ENCODE measurements around the gene KCNJ8. TPM values are rescaled to one million over a fixed set of nuclear protein-coding genes. Genes with fewer than 3 reads are reported as not detected.

KCNJ8 gene
- total RNA-seq, 1 donor from 2014 or later: 0.93 TPM

DNA sequence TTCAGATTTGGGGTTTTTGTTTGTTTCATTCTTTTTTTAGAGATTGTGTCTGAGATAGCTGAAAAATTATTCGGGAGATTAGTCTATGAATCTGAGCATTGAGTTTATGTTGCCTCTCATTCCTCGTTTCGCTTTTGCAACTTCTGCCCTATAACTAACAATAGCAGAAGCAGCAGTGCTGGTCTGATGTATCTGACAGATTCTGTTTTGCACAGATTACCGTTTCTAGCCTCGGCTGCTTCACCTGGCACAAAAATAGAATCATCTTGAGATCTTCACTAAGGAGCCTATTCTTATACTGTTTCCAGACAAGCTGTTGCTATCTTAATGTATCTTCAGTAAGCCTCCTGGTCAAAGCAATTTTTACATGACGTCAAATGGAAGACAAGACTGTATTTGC is 29.2 kb downstream of the KCNJ8 start:
- FAIRE-seq: no peak
- Histone ChIP-seq H3K9ac (ENCODE audit: low read length) (no peak overlapping the region), H3K4me3 (ENCODE audit: insufficient read depth, low read depth, low read length) (no peak overlapping the region), H3K27ac (ENCODE audit: low read depth, low read length) (no peak overlapping the region), H3K27me3 (ENCODE audit: insufficient read depth, low read length) (no peaks in the 10 kb centered on the region), H3K36me3 (ENCODE audit: insufficient read depth, low read length) (no peaks in the 10 kb centered on the region), H3K4me2 (ENCODE audit: low read length) (no peak overlapping the region), H3K9me3 (ENCODE audit: insufficient read depth, low read depth, low read length) (no peaks in the 10 kb centered on the region), H3K79me2 (ENCODE audit: insufficient read depth, low read length) (no peaks in the 10 kb centered on the region), H3K4me1 (ENCODE audit: insufficient read depth, low read length) (no peaks in the 10 kb centered on the region), H2AFZ (ENCODE audit: low read depth, low read length) (no peak overlapping the region), H4K20me1 (ENCODE audit: insufficient read depth, low read length) (no peaks in the 10 kb centered on the region)
- H3K9me3 Mint-ChIP-seq (ENCODE audit: unreplicated experiment): peaks cover 4% of the 10 kb centered on the region
- no peaks in the 10 kb centered on the region for H3K27me3 Mint-ChIP-seq (ENCODE audit: low read depth, unreplicated experiment)
- H3K4me3 Mint-ChIP-seq (ENCODE audit: unreplicated experiment): no peak overlapping the region
- H3K36me3 Mint-ChIP-seq (ENCODE audit: low read depth, unreplicated experiment): no peaks in the 10 kb centered on the region
- TF ChIP-seq, protein P1, sequence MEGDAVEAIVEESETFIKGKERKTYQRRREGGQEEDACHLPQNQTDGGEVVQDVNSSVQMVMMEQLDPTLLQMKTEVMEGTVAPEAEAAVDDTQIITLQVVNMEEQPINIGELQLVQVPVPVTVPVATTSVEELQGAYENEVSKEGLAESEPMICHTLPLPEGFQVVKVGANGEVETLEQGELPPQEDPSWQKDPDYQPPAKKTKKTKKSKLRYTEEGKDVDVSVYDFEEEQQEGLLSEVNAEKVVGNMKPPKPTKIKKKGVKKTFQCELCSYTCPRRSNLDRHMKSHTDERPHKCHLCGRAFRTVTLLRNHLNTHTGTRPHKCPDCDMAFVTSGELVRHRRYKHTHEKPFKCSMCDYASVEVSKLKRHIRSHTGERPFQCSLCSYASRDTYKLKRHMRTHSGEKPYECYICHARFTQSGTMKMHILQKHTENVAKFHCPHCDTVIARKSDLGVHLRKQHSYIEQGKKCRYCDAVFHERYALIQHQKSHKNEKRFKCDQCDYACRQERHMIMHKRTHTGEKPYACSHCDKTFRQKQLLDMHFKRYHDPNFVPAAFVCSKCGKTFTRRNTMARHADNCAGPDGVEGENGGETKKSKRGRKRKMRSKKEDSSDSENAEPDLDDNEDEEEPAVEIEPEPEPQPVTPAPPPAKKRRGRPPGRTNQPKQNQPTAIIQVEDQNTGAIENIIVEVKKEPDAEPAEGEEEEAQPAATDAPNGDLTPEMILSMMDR (IDR thresholded peaks at IDR 0.05; ENCODE audit: insufficient read depth, low read depth, low read length): no peak
- no peak for TF ChIP-seq EZH2 (IDR thresholded peaks at IDR 0.05; ENCODE audit: insufficient read depth, low read length)
- H3K4me1 Mint-ChIP-seq (ENCODE audit: low read depth, unreplicated experiment): no peaks in the 10 kb centered on the region
- no peak for DNase-seq (ENCODE audit: low read depth)
- H3K27ac Mint-ChIP-seq (ENCODE audit: unreplicated experiment): no peak overlapping the region

DNA sequence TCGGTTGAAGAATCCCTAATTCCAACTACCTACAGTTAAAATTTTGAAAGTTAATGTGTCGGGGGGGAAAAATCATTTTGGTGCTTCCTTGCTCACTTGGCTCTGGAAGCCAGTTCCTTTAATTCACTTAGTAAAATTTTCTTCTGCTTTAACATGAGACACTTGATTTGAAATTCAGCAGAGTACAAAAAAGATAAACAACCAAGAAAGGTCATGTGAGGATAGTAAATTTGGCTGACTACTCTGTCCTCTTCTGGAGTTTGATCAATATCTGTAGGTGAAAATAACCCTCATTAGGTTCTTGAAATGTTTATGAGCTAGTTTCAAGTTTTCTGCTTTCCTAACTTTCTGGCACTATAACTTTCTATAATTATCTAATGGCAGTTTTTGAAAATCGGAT is 43.4 kb downstream of the KCNJ8 start:
- H3K27ac Mint-ChIP-seq (ENCODE audit: unreplicated experiment): no peak overlapping the region
- H3K27me3 Mint-ChIP-seq (ENCODE audit: low read depth, unreplicated experiment): no peaks in the 10 kb centered on the region
- Histone ChIP-seq H4K20me1 (ENCODE audit: insufficient read depth, low read length) (no peaks in the 10 kb centered on the region), H3K9me3 (ENCODE audit: insufficient read depth, low read depth, low read length) (no peaks in the 10 kb centered on the region), H2AFZ (ENCODE audit: low read depth, low read length) (no peak overlapping the region), H3K9ac (ENCODE audit: low read length) (no peak overlapping the region), H3K27ac (ENCODE audit: low read depth, low read length) (no peak overlapping the region), H3K4me2 (ENCODE audit: low read length) (no peak overlapping the region), H3K36me3 (ENCODE audit: insufficient read depth, low read length) (no peaks in the 10 kb centered on the region), H3K27me3 (ENCODE audit: insufficient read depth, low read length) (no peaks in the 10 kb centered on the region), H3K79me2 (ENCODE audit: insufficient read depth, low read length) (no peaks in the 10 kb centered on the region), H3K4me1 (ENCODE audit: insufficient read depth, low read length) (no peaks in the 10 kb centered on the region), H3K4me3 (ENCODE audit: insufficient read depth, low read depth, low read length) (no peak overlapping the region)
- no peak for FAIRE-seq
- H3K4me3 Mint-ChIP-seq (ENCODE audit: unreplicated experiment): no peak overlapping the region
- H3K9me3 Mint-ChIP-seq (ENCODE audit: unreplicated experiment): no peaks in the 10 kb centered on the region
- H3K36me3 Mint-ChIP-seq (ENCODE audit: low read depth, unreplicated experiment): no peaks in the 10 kb centered on the region
- TF ChIP-seq, protein P1 (IDR thresholded peaks at IDR 0.05; ENCODE audit: insufficient read depth, low read depth, low read length): no peak
- no peak for TF ChIP-seq EZH2 (IDR thresholded peaks at IDR 0.05; ENCODE audit: insufficient read depth, low read length)
- DNase-seq (ENCODE audit: low read depth): no peak
- no peaks in the 10 kb centered on the region for H3K4me1 Mint-ChIP-seq (ENCODE audit: low read depth, unreplicated experiment)

DNA sequence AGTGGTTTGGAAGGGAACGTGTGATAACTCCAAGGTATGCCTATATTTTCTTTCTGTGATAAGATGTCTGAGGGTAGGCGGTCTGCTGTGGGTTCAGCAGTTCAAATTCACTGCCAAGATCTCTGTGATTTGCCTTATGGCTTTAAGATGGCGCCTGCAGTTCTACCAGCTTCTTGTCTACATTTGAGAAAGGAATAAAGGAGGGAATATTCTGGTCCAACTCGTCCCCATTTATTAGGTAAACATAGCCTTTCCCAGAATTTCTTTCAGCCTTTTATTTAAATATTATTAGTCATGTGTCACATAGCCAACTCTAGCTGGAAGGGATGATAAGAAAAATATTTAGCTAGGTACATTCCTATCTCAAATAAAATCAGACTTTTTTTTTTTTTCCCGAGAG is 48.8 kb downstream of the KCNJ8 start:
- Mint-ChIP-seq H3K4me1 (ENCODE audit: low read depth, unreplicated experiment) (no peaks in the 10 kb centered on the region), H3K27ac (ENCODE audit: unreplicated experiment) (no peak overlapping the region), H3K36me3 (ENCODE audit: low read depth, unreplicated experiment) (no peaks in the 10 kb centered on the region), H3K27me3 (ENCODE audit: low read depth, unreplicated experiment) (no peaks in the 10 kb centered on the region), H3K4me3 (ENCODE audit: unreplicated experiment) (no peak overlapping the region), H3K9me3 (ENCODE audit: unreplicated experiment) (no peaks in the 10 kb centered on the region)
- TF ChIP-seq, protein P1 (IDR thresholded peaks at IDR 0.05; ENCODE audit: insufficient read depth, low read depth, low read length): no peak
- TF ChIP-seq EZH2 (IDR thresholded peaks at IDR 0.05; ENCODE audit: insufficient read depth, low read length): no peak
- FAIRE-seq: no peak
- no peak for DNase-seq (ENCODE audit: low read depth)
- H3K79me2 ChIP-seq (ENCODE audit: insufficient read depth, low read length): no peaks in the 10 kb centered on the region
- H4K20me1 ChIP-seq (ENCODE audit: insufficient read depth, low read length): no peaks in the 10 kb centered on the region
- no peaks in the 10 kb centered on the region for H3K27me3 ChIP-seq (ENCODE audit: insufficient read depth, low read length)
- H3K27ac ChIP-seq (ENCODE audit: low read depth, low read length): no peak overlapping the region
- H3K9ac ChIP-seq (ENCODE audit: low read length): no peak overlapping the region
- H3K4me2 ChIP-seq (ENCODE audit: low read length): no peak overlapping the region
- no peaks in the 10 kb centered on the region for H3K4me1 ChIP-seq (ENCODE audit: insufficient read depth, low read length)
- H3K4me3 ChIP-seq (ENCODE audit: insufficient read depth, low read depth, low read length): no peak overlapping the region
- no peak overlapping the region for H2AFZ ChIP-seq (ENCODE audit: low read depth, low read length)
- no peaks in the 10 kb centered on the region for H3K36me3 ChIP-seq (ENCODE audit: insufficient read depth, low read length)
- no peaks in the 10 kb centered on the region for H3K9me3 ChIP-seq (ENCODE audit: insufficient read depth, low read depth, low read length)

All from astrocyte (in vitro differentiated cells and primary cell).